PFSK-1 (cell line): ENCODE measurements around the gene TICRR.

Source experiments
- FOXP2 ChIP-seq: optimal IDR thresholded peaks from 2 replicates; pipeline ENCODE3; 2011; ENCODE audit warnings: borderline replicate concordance, control low read depth, inconsistent platforms; ENCODE audit not compliant: insufficient read depth; ENCODE audit errors: extremely low read length, extremely low read depth
- POLR2AphosphoS5 ChIP-seq: IDR thresholded peaks from 2 replicates; pipeline ENCODE4 v1.6.1; 2012; ENCODE audit warnings: low read depth, mild to moderate bottlenecking, control low read depth, low read length, moderate library complexity

DNA sequence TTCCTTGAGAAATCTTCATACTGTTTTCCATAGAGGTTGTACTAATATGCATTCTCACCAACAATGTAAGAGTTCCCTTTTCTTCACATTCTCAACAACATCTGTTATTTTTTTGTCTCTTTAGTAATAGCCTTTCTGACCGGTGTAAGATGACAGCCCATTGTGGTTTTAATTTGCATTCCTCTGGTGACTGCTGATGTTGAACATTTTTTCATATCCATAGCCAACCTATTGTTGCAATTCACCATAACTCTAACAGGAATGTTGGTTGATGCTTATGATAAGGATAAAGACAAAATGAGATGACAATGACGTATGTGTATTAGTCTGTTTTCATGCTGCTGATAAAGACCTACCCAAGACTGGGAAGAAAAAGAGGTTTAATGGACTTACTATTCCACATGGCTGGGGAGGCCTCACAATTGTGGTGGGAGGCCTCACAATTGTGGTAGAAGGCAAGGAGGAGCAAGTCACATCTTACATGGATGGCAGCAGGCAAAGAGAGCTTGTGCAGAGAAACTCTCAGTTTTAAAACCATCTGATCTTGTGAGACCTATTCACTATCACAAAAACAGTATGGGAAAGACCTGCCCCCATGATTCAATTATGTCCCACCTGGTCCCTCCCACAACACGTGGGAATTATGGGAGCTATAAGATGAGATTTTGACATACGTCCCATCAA is 41.3 kb upstream of the TICRR start:
- TF ChIP-seq FOXP2, result no peak
- TF ChIP-seq POLR2AphosphoS5, result no peak
